Lung microvascular endothelial cell (primary cell): Measurements from ENCODE around the gene ABCD4. TPM values are rescaled to one million over a fixed set of nuclear protein-coding genes. Genes with fewer than 3 reads are reported as not detected.

Experiments used
- DNase-seq, 2 donors: peaks; one replicate each; pipeline versions ENCODE4 v3.0.0 to v3.0.0-alpha.2; 2010; ENCODE audit warnings: low read depth in 2 of 2
- total RNA-seq: library from RNA; depleted of rRNA; stranded (reverse); fragments of >200 nt; gene quantifications from 2 replicates; pipeline ENCODE4 v1.2.1, GENCODE V29; 2014

ABCD4 gene
- total RNA-seq, 1 donor from 2014 or later: 51.2 TPM

- peak; percentile 58 to 70 for DNase-seq
Observed at GRCh38 chr14:74302152-74302628, 544 bp downstream of the ABCD4 start.

GRCh38 chr14:74301594-74302151 lies 1.1 kb downstream of the ABCD4 start:
- no peak for DNase-seq

DNA sequence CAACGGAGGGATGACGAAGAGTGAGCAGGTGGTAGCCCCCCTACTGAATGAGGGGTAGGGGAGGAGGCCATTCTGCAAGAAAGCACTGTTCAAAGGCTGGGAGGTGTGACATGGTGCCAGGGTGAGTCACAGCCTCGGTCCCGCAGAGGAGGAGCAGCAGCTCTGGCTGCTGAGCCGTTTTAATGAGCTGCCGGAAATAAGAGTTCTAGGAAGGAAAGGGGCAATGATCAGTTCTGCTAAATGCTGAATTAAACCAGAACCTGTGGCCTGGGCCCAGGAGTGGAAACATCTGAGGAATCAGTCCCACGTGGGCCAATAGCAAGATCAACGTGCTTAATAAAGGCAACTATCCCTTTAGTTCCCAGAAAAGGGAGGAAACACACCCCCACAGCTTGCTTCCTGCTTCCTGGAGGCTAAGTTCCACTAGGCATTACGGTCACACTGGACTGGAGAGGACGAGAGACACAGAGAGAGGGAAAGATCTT lies 3.6 kb downstream of the ABCD4 start:
- peak; percentile 79 to 80 for DNase-seq

DNA sequence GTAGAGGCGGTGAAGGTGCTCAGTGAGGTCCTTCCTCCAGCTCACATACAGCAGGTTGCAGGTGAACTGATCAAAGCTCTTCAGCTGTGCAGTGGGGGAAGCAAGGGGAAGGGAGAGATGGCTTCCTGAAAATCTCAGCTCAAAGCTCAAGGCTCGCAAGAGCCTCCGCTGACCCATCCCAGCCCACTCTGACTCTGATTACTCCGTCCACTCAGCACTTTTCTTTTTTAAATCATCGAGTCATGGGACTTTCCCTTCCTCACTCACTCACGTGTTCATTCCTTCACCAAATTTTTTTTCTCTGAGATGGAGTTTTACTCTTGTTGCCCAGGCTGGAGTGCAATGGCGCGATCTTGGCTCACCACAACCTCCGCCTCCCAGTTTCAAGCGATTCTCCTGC lies 4.7 kb downstream of the ABCD4 start:
- DNase-seq: no peak

GRCh38 chr14:74296037-74296467 lies 6.7 kb downstream of the ABCD4 start:
- DNase-seq: no peak

- DNase-seq: no peak
Observed at GRCh38 chr14:74293606-74294005, 9.1 kb downstream of the ABCD4 start.

- DNase-seq: no peak
Observed at GRCh38 chr14:74292061-74292460, 10.7 kb downstream of the ABCD4 start.

DNA sequence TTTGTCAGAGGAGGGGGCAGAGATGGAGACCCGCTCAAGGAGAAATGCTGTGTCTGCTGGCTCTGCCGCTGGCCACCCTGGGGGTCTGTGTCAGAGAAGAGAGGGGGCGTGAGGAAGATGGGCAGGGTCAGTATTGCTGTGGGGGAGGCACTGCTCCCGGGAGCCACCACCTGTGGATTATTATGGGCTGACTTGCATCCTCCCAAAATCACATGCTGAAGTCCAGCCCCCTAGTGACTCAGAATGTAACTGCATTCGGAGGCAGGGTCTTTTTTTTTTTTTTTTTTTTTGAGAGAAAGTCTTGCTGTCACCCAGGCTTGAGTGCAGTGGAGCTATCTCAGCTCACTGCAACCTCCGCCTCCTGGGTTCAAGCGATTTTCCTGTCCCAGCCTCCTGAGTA lies 12.3 kb downstream of the ABCD4 start:
- peak; percentile 36 to 41 for DNase-seq

DNA sequence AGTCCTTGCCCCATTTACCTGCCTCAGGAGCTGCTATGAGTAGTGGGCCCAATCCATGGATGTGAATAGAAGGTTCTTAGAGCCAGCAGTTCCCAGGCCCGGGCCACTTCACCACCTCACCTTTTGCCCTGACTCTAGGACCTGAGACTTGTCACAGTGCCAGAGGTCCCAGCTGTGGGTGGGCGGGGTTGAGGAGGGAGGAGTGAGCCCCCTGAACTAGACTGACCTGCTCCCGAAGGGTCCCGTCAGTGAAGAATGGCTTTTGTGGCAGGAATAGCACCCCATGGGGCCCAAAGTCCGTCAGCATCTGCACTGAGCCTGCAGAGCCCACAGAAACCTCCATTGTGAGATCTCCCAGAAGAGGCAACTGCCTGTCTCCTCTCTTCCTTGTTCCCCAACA lies 12.9 kb downstream of the ABCD4 start:
- DNase-seq: no peak

GRCh38 chr14:74286736-74287135 lies 16.0 kb downstream of the ABCD4 start:
- DNase-seq: no peak

GRCh38 chr14:74281069-74281468 lies 21.7 kb downstream of the ABCD4 start:
- DNase-seq: no peak

DNA sequence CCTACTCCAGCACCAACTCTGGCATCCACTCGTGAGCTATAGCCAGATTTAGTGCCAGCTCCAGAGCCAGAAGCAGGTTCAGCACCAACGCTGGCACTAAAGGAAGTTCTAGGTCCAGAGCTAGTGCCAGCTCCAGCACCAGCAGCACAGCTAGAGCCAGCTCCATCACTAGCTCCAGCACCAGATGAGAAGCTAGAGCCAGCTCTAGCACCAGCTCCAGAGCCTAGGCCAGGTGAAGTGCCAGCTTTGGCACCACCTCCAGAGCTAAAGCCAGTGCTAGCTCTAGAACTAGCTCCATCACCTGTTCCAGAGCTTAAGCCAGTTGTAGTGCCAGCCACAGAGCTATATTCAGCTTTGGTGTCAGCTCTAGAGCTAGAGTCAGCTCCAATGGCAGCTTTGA lies 24.7 kb downstream of the ABCD4 start:
- no peak for DNase-seq

DNA sequence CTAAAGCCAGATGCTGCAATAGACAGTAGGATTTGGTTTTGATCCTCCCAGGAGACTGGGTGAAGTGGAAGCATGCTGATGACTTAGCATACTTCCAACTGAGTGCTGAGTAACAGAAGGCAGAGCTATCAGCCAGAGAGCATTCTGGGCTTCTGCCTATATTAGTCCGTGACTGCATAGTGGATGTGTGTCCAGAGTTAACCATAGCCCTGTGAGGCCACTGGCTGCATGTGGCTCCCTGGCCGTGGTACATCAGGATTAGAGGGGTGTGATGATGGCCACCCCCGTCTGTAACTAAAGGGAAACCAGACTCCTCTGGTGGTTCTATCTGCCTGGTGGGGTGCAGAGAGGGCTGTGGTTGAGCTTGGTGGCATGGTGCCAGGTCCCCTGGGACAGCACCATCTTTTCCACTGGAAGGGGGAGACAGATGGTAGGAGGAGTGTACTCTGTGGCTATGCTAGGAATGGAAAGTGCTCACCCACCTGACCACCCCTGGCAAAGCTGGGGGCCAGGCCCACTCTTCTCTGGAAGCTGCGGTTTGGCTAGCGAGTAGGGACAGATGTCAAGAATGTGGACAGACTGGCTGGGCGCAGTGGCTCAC lies 27.4 kb downstream of the ABCD4 start:
- no peak for DNase-seq

DNA sequence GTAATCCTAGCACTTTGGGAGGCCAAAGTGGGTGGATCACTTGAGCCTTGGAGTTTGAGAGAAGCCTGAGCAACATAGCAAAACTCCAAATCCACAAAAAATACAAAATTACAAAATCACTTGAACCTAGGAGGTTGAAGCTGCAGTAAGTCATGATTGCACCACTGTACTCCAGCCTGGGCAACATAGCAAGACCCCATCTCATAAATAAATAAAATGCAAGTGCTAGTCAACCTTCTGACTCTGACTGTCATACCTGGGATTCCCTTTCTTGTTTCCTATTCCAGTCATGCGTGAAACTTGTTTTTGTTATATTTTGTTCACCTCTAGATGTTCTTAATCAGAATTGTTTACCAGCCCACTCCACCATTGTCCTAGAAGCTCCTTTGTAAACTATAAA lies 31.4 kb downstream of the ABCD4 start:
- no peak for DNase-seq

DNA sequence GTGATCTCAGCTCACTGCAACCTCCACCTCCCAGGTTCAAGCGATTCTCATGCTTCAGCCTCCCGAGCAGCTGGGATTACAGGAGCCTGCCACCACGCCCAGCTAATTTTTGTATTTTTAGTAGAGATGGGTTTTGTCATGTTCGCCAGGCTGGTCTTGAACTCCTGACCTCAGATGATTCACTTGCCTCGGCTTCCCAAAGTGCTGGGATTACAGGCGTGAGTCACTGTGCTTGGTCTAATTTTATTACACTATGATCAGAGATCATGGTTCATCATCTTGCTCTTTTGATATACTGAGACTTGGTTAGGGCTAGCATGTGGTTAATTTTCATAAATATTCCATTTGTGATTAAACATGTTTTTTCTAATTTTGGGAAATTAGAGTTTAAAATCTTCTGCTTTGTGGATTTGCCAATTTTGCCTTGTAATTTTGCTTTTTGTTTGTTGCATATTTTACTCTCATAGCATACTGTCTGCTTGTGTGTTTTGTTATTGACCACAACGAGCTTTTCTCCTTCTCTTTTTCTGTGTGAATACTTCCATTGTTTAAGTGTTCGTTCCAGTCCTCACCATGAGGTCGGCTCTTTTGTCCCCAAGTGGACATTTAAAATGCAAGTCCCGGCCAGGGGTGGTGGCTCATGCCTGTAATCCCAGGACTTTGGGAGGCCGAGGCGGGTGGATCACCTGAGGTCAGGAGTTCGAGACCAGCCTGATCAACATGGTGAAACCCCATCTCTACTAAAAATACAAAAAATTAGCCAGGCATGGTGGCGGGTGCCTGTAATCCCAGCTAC lies 32.2 kb downstream of the ABCD4 start:
- DNase-seq: peak in 1 of 2 donors; percentile 63

- DNase-seq: no peak
Observed at GRCh38 chr14:74267588-74267987, 35.1 kb downstream of the ABCD4 start.

DNA sequence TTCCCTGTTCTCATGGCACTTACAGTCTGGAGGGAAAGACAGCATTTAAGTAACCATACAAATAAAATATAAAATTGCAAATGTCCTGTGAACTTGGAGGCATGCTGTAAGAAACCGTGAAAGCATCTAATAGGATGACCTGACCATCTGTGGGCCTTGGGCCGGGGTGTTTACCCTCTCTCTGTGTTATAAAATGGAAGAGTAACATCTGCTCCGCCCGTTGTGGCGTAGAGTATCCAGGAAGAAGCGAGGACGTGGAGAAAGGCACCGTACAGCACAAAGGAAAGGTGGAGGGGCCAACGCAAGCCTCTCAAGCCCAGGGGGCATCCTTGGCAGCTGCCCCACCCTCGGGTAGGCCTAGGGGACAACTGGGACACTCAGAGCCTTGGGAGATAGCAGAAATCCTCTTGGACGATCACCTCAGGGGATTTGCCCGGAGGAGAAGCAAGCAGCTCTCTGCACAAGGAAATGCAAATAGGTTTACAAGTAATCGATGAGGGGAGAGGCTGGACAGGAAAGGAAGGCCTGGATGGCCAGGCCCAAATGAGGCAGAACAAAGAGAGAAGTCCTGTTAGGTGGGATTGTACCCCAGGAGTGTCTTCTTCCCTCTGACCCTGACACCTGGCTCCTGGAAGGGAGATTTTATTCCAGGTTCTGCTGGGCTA lies 37.3 kb downstream of the ABCD4 start:
- no peak for DNase-seq

DNA sequence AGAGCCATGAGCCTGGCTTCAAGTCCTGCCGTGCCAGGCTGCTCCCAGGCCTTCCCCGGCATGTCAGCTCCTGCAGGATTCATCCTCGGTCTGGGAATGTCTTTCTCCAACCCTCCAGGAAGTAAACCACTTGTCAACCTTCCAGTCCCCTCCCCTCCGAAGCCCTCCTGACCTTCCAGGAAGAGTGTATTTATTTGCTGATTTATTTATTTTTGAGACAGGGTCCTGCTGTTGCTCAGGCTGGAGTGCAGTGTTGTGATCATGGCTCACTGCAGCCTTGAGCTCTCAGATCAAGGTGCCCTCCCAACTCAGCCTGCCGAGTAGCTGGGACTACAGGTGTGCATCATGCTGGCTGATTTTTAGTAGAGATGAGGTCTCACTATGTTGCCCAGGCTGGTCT lies 38.8 kb downstream of the ABCD4 start:
- DNase-seq: no peak

DNA sequence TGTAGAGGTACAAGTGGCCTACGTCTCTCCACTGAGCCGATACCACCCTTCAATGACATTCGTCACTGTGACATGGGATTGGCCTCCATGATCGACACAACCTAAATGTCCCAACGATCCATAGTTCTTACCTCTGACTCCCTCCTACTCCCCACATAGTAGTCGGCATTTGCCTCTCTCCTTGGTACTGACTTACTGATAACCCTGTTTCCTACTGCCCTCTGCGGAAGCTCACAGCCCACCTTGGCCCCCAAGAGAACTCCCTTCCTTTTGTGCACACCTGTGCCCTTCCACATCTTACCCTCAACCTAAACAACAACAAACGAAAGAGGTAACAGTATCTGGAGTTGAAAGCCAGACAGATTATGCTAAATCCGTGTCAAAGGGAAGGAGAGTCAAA lies 39.6 kb downstream of the ABCD4 start:
- no peak for DNase-seq

DNA sequence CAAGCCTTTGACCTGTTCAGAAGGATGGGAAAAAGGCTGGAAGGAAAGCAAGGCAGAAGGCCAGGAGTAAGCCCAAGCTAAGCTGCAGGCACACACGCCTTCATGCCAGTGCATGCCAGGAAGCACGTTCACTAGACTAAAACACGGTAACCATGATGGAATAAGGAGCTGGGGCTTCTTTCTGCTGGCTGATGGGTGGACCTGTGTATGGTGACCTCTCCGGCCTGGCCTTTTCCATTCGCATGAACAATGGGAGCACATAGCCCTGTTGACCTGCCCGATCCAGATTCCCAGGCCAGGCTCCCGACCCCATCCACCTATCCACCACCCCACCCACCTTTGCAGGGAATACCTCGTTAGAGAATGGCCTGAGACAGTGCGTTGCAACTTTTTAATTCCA lies 40.7 kb downstream of the ABCD4 start:
- DNase-seq: no peak

GRCh38 chr14:74261288-74261687 lies 41.4 kb downstream of the ABCD4 start:
- no peak for DNase-seq
